NOMO-1 treated with dmso at 0.1 percent for 144 hours (cell line): ENCODE results near the gene ATF5.

Experiments
- DNase-seq: peaks from one replicate; lab custom pipeline; 2025; ENCODE audit not compliant: unreplicated experiment; lab: John Stamatoyannopoulos, UW

ATF5 gene

GRCh38 chr19:49894011-49894664, 34.9 kb upstream of the ATF5 start:
- no peak for DNase-seq

- DNase-seq = no peak
These were observed 34.0 kb upstream of the ATF5 start for GRCh38 chr19:49894879-49895565.

DNA sequence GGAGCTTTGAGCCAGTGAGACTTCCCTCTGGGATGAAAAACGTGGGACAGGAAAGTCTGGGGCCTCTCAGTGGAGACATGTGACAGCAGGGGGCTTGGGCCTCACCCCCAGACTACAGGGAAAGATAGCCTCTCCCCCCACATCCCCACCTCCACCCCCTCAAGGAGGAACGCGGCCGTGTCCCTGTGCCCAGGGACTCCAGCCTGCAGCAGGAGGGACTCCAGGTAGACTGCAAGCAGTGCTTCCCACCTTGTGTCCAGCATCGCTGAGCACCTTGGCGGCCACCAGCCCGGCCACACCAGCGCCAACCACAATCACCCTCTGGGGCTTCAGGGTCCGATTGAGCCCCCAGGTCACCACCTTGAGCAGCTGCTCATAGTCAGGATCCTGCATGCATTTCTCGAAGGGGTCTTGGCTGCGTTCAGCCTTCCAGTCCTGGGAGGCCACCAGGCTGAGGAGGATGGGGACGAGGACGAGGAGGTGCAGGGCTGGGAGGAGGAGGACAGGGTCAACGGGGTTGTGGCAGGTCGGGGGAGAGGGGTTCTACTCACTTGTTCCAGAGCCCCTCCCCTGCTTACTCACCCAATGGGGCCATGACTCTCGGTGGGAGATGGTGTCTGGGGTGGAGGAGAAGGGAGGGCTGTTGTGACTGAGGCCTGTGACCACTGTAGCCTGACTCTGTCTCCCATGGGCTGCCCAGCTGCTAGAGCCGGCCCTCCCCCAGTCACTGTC, 33.3 kb upstream of the ATF5 start:
- no peak for DNase-seq

DNA sequence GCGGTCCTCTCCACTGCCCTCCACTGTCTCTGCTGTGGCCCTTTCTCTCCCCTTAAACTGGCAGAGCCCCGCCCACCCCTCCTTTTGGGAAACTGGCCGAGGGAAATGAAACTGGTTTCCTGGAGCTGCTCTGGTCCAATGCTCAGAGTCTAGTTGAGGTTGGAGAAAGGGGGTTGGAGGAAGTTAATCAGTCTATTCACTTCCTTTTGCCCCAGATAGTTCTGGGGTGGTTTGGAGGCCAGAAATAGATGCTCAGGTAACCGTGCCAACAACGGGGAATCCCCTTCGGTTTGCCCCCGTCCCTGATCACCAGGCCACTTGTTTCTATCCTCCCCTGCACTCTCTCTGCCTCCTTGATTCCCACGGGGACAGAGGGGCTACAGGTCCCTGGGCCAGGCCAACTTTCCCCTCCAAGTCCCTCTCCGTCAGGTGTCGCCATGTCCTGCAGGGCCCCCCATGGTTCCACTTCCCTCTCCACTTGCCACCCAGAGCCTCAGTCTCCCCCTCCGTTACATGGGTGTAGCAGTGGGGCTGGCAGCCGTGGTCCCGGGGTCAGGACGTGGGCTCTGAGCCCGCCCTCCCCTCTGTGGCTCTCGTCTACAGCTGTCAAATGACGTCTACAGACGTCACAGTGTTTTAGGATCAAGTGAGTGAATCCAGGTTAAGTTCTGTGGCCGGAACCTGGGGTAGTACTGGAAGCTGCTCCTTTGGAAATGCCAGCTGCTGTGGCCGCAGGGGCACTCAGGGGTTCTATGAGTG, 32.0 kb upstream of the ATF5 start, which contains the start of gene IL4I1:
Gene IL4I1 (minus strand): TSS at position 25 of the 759 bp plus-strand sequence. CDS start 727 bp downstream, outside the sequence.
- DNase-seq = peak; percentile 82

DNA sequence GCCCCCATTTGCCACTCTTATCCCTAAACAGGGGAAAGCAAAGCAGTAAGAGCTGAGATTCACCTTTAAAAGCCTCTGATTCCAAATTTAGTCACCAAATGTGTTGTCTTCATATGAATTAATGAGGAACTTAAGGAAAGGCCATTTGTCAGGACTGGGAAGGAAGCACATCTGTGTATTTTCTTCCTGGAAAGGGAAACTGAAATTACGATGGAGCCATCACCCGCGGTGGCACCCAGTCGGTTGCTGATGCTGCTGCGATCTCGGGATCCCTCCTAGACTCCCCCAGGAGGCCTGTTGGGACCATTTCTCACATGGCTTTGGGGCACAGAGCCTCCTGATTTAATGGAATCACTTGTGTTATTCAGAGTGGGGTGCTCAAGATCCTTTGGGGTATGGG, 24.9 kb upstream of the ATF5 start:
- no peak for DNase-seq

DNA sequence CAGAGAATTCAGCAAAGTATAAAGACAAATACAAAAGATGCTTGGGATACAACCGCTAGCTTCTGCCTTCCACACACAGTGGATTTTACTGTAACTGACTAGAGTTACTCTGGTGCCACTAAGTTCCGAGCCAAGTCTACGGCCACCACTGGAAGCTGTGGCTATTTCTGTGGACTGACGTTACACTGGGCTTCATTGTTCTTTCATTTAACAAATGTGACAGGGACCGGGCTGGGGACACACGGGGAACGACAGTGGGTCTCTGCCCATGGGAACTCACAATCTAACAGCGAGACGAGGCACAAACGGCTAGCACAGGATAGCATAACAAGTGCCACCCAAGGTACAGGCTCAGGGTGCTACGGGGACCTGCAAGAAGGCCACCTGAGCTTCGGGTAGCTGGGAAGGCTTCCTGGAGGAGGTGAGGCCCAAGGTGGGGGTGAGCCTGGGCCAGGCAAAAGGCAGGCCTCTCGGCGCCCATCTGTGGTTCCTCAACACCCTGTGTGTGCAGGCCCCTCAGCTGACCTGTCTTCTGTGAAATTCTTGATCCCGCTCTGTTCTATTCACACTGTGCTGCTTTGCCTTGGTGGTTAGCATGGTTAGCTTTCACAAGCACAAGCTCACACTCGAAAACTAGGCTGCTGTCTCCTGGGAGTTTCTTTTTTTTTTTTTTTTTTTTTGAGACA, 22.0 kb upstream of the ATF5 start:
- no peak for DNase-seq

GRCh38 chr19:49907745-49908446, 21.1 kb upstream of the ATF5 start:
- DNase-seq = no peak

- DNase-seq = no peak
These were observed 20.3 kb upstream of the ATF5 start for GRCh38 chr19:49908480-49909420.

- no peak for DNase-seq
These were observed 18.8 kb upstream of the ATF5 start for GRCh38 chr19:49910179-49910578.

- peak; percentile 6 for DNase-seq
These were observed 17.4 kb upstream of the ATF5 start for GRCh38 chr19:49911381-49912145.

- no peak for DNase-seq
These were observed 15.9 kb upstream of the ATF5 start for GRCh38 chr19:49912965-49913685.

- DNase-seq = no peak
These were observed 15.3 kb upstream of the ATF5 start for GRCh38 chr19:49913720-49914119.

DNA sequence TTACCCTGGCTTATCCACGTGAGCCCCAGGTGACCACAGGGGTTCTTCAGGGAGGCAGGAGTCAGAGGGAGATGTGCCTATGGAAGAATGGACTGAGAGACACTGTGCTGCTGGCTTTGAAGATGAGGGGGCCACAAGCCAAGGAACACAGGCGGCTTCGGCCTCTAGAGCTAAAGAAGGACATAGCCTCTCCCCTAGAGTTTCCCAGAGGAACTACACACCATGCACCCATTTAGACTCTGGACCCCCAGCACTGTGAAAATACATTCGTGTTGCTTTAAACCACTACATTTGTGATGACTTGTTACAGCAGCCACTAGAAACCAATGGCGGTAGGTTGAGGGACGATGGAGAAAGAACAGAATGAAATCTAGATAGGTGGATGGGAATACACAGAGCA, 13.7 kb upstream of the ATF5 start:
- DNase-seq = no peak

DNA sequence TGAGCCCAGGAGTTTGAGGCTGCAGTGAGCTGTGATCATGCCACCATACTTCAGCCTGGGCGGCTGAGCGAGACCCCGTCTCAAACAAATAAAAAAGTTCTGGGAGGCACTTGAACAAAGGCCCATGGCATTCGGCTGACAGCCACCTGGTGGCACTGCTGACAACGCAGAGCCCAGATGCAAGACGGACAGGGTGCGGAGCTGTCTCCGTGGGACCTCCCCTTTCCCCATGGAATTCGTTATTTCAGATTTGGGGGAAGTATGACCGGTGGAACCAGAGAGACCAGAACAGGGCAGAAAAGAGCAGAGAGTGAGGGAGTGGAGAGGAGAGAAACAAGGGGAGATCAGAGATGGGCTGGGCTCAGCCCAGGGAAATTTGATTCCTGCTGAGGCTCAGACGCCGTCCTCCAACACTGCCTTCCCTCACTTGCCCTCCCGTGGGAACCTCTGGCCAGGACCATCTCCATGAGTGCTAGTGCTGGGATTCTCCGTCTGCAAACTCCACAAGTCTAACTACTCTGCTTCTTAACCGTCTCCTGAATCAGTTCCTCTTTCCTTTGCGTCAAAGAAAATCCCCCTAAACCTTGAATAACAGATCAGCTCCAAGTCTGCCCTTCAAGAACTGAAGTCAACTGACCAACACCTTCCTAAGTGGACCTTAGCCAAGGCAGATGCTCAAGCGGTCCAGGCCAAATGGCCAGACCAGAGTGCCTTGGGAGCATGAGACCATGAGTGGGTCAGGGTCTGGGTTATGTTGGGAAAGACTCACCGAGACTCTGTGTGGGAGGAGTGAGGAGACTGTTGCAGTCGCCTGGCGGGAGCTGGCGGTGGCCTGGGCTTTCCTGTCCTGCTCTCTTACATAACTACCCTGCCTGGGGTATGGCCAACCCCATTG, 11.9 kb upstream of the ATF5 start:
- DNase-seq = peak; percentile 34

DNA sequence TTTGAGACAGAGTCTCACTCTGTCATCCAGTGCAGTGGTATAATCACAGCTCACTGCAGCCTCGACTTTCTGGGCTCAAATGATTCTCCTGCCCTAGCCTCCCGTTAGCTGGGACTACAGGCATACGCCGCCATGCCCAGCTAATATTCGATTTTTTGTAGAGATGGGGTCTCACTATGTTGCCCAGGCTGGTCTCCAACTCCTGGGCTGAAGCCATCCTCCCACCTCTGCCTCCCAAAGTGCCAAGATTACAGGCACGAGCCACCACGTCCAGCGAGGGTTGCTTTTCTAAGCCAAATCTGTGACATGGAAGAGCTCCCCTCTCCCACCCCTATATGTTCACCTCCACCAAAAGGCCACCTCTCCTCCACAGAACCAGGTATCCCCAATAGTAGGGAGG, 10.9 kb upstream of the ATF5 start:
- DNase-seq = no peak

DNA sequence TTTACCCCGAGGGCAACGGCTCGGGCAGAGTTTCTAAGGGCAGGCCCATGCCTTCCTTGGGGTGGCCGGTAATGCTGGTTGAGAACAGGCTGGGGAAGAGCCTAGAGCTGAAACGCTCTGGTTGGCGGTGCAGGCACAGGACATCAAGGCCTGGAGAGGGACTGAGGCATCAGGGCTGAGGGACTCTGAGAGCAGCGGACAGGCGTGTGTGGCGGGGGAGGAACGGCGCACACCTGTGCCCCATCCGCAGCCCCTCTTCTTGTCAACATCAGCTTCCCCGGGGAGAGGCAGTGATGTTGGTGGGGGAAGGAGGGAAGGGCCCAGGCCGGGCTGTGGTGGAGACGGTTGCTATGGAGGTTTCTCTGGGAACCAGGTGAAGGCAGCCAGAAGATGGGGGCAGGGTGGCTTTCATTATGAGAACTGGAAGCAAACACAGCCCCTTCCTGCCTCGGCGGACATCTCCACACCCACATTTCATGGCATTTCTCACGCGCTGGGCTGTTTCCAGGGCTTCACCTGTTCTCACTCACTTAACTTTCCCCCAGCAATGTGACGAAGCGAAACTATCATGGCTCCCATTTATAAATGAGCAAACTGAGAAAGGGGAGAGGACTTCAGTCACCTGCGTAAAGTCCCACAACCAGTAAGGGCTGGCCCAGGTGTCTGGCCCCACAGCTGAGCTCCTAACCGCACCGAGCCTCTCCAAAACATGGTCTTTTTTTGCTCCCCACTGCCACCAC, 8.2 kb upstream of the ATF5 start:
- DNase-seq = no peak
